Effector memory CD8-positive, alpha-beta T cell (primary cell): ENCODE measurements around the gene PRKCZ.

Experiments used
- ATAC-seq: fragments of 150-1000 bp; cut with Tn5 transposase; replicated peaks from 2 replicates; pipeline ENCODE4 v1.10.0; 2021; ENCODE audit warnings: mild to moderate bottlenecking, moderate library complexity
- DNase-seq, 3 experiments: peaks; one replicate each; pipeline ENCODE4 v3.0.0; 2021
- H3K27ac Mint-ChIP-seq, 2 donors: one replicate each; pipeline ENCODE4 v1.8.0; 2022; ENCODE audit warnings: mild to moderate bottlenecking in 2 of 2, mixed read lengths in 2 of 2, moderate library complexity in 2 of 2
- H3K27me3 Mint-ChIP-seq, 2 donors: one replicate each; pipeline ENCODE4 v1.8.0; 2022; ENCODE audit warnings: mixed read lengths in 2 of 2
- H3K36me3 Mint-ChIP-seq: one replicate; pipeline ENCODE4 v1.8.0; 2022; ENCODE audit warnings: mild to moderate bottlenecking, moderate library complexity, mixed read lengths; ENCODE audit not compliant: insufficient read depth
- H3K4me1 Mint-ChIP-seq, 2 donors: one replicate each; pipeline ENCODE4 v1.8.0; 2022; ENCODE audit warnings: low read depth in 2 of 2, mixed read lengths in 2 of 2
- H3K4me3 Mint-ChIP-seq, 2 donors: one replicate each; pipeline ENCODE4 v1.8.0; 2022; ENCODE audit warnings: mild to moderate bottlenecking in 2 of 2, mixed read lengths in 2 of 2, moderate library complexity in 2 of 2
- H3K9me3 Mint-ChIP-seq, 2 donors: one replicate each; pipeline ENCODE4 v1.8.0; 2022; ENCODE audit warnings: mixed read lengths in 2 of 2

PRKCZ gene

DNA sequence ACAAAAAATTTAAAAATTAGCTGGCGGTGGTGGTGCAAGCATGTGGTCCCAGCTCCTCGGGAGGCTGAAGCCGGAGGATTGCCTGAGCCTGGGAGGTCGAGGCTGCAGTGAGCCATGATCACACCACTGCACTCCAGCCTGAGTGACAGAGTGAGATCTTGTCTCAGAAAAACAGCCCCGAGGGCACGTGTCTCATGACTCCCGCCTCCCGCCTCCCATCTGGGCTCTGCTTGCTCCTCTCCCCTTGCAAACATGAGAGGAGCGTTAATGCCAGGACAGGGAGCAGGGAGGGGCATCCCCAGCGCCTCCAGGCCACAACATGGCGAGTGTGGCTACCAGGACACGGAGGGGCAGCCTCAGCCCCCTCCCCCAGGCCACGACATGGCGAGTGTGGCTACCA, 116.0 kb downstream of the PRKCZ start:
- Mint-ChIP-seq H3K27me3 (no peaks in the 10 kb centered on the region), H3K4me1 (peaks cover 0 to 5% of the 10 kb centered on the region in 2 donors), H3K9me3 (no peaks in the 10 kb centered on the region), H3K27ac (no peak overlapping the region), H3K36me3 (peaks cover 17% of the 10 kb centered on the region), H3K4me3 (no peak overlapping the region)
- ATAC-seq (no peak), DNase-seq (no peak)

DNA sequence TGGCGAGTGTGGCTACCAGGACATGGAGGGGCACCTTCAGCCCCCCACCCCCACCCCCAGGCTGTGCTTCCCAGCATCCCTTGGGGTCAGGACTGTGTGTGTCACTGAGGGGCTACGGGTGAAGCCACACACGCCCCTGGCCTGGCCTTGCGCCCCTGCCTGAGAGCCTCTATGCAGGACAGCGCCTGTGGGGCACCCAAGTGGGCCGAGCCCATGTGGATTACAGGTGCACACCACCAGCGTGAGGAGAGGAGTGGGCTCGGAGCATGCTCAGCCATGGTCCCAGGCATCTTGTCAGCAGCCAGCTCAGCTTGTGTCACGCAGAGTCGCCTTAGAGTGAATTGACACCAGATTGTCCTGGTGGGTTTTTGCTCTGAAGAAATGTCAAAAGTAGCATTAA, 116.5 kb downstream of the PRKCZ start:
- no peaks in the 10 kb centered on the region for H3K9me3 Mint-ChIP-seq
- no peak overlapping the region for H3K4me3 Mint-ChIP-seq
- H3K36me3 Mint-ChIP-seq, result peaks cover 17% of the 10 kb centered on the region
- DNase-seq (no peak), ATAC-seq (no peak)
- H3K4me1 Mint-ChIP-seq, result peaks cover 0 to 5% of the 10 kb centered on the region in 2 donors
- H3K27ac Mint-ChIP-seq, result no peak overlapping the region
- H3K27me3 Mint-ChIP-seq, result no peaks in the 10 kb centered on the region

GRCh38 chr1:2168090-2168489, 117.9 kb downstream of the PRKCZ start:
- Mint-ChIP-seq H3K27ac (no peak overlapping the region), H3K9me3 (no peaks in the 10 kb centered on the region), H3K4me1 (peaks cover 0 to 2% of the 10 kb centered on the region in 2 donors), H3K27me3 (no peaks in the 10 kb centered on the region), H3K4me3 (no peak overlapping the region), H3K36me3 (peaks cover 17% of the 10 kb centered on the region)
- ATAC-seq (no peak), DNase-seq (no peak)

GRCh38 chr1:2168535-2168934, 118.3 kb downstream of the PRKCZ start:
- H3K4me3 Mint-ChIP-seq, result no peak overlapping the region
- H3K9me3 Mint-ChIP-seq, result no peaks in the 10 kb centered on the region
- DNase-seq (no peak), ATAC-seq (no peak)
- H3K27me3 Mint-ChIP-seq, result no peaks in the 10 kb centered on the region
- H3K36me3 Mint-ChIP-seq, result peaks cover 22% of the 10 kb centered on the region
- peaks cover 0 to 3% of the 10 kb centered on the region in 2 donors for H3K4me1 Mint-ChIP-seq
- no peak overlapping the region for H3K27ac Mint-ChIP-seq

DNA sequence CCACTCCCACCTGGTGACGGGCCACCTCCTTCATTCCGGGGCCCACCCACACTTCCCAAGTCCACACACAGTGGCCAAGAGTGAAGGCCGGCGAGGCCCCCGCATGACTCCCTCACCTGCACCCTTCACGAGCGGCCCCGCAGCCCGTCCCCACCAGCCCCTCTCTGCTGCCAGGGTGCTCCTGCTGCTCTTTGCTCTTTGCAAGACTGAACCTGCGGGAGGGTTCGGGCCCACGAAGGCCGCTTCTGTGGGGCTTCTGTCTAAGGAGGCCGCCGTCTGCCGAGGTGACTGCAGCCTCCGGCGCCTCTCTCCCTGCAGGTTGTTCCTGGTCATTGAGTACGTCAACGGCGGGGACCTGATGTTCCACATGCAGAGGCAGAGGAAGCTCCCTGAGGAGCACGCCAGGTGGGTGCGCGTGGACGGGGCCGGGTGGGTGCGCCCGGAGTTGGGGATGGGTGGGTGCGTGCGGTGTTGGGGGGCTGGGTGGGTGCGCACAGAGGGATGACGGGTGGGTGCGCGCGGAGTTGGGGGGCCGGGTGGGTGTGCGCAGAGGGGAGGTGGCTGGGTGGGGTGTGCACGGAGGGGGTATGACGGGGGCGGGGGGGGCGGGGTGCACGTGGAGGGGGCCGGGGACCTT, 119.1 kb downstream of the PRKCZ start:
- H3K27me3 Mint-ChIP-seq, result no peaks in the 10 kb centered on the region
- no peak for ATAC-seq
- H3K36me3 Mint-ChIP-seq, result peaks cover 22% of the 10 kb centered on the region
- peaks cover 0 to 8% of the 10 kb centered on the region in 2 donors for H3K4me1 Mint-ChIP-seq
- no peak overlapping the region for H3K27ac Mint-ChIP-seq
- DNase-seq, result no peak
- H3K4me3 Mint-ChIP-seq, result no peak overlapping the region
- no peaks in the 10 kb centered on the region for H3K9me3 Mint-ChIP-seq

DNA sequence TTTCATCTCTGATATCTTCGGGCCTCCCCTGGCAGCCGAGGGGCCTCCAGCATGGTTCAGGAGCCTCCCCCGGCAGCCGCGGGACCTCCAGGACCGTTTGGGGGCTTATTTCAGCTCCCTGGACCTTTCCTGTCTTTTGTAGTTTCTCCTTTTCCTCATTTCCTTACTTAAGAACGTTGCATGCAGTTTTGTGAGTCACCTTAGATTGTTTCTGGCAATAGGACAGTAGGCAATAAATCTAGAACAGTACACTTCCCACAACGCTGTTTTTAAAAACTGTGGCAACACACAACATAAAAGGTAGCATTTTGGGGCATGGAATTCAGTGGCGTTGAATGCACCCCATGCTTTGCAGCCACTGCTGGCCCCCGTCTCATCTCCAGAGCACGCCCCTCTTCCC, 120.0 kb downstream of the PRKCZ start:
- Mint-ChIP-seq H3K27ac (no peak overlapping the region), H3K4me3 (no peak overlapping the region), H3K9me3 (no peaks in the 10 kb centered on the region), H3K4me1 (peaks cover 0 to 8% of the 10 kb centered on the region in 2 donors), H3K36me3 (peaks cover 22% of the 10 kb centered on the region), H3K27me3 (no peaks in the 10 kb centered on the region)
- ATAC-seq (no peak), DNase-seq (no peak)

DNA sequence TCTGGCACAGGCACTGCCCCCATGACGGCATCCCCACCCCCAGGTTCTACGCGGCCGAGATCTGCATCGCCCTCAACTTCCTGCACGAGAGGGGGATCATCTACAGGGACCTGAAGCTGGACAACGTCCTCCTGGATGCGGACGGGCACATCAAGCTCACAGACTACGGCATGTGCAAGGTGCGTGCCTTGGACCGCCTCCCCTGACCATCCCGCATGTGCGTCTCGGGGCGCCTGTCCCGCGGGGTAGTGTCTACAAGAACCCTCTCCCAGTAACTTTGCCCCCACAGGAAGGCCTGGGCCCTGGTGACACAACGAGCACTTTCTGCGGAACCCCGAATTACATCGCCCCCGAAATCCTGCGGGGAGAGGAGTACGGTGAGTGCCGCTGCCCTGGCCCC, 121.8 kb downstream of the PRKCZ start:
- Mint-ChIP-seq H3K27ac (peak overlapping the region in 1 of 2 donors; percentile 23), H3K4me1 (peaks cover 4 to 8% of the 10 kb centered on the region in 2 donors), H3K27me3 (no peaks in the 10 kb centered on the region), H3K36me3 (peaks cover 17% of the 10 kb centered on the region), H3K4me3 (no peak overlapping the region), H3K9me3 (no peaks in the 10 kb centered on the region)
- DNase-seq, result no peak
- ATAC-seq, result no peak

- H3K36me3 Mint-ChIP-seq, result peaks cover 20% of the 10 kb centered on the region
- H3K4me3 Mint-ChIP-seq, result no peak overlapping the region
- H3K27ac Mint-ChIP-seq, result peak overlapping the region; percentile 23 to 58
- DNase-seq (no peak), ATAC-seq (no peak)
- H3K9me3 Mint-ChIP-seq, result no peaks in the 10 kb centered on the region
- H3K27me3 Mint-ChIP-seq, result no peaks in the 10 kb centered on the region
- peaks cover 4 to 8% of the 10 kb centered on the region in 2 donors for H3K4me1 Mint-ChIP-seq
These were observed 122.4 kb downstream of the PRKCZ start for GRCh38 chr1:2172551-2173146.

GRCh38 chr1:2173546-2174347, 123.5 kb downstream of the PRKCZ start:
- no peak for ATAC-seq
- H3K36me3 Mint-ChIP-seq, result peaks cover 19% of the 10 kb centered on the region
- H3K4me3 Mint-ChIP-seq, result no peak overlapping the region
- H3K9me3 Mint-ChIP-seq, result no peaks in the 10 kb centered on the region
- H3K27ac Mint-ChIP-seq, result peak overlapping the region in 1 of 2 donors; percentile 41
- H3K4me1 Mint-ChIP-seq, result peaks cover 4 to 11% of the 10 kb centered on the region in 2 donors
- DNase-seq, result no peak
- H3K27me3 Mint-ChIP-seq, result no peaks in the 10 kb centered on the region

DNA sequence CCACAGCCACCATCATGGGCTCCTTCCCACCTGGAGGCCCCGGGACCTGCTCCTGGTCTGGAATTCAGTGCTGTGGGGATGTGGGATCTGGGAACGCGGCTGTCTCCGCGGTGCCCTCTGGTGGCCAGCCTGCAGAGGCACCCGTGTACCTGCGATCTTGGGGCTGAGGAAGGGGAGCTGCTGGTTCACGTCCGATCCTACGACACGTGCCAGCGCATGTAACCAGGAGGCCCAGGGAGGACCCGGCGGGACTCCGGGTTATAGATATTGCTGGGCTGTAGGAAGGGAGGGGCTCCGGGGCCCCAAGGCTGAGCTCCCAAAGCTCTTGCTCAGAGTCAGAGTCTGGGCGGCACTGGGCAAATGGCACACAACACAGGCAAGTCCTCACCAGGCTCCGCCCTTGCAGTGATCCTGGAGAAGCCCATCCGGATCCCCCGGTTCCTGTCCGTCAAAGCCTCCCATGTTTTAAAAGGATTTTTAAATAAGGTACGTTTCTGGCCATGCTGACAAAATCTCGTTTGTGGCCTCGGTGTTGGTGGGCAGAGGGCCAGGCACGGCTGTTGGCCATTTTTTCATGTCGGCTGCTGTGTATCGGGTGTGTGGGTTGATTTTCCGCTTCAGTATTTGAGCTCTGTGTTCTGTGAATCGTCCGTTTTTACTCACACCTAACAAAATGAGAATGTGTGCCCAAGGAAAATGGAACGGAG, 124.3 kb downstream of the PRKCZ start:
- DNase-seq, result no peak

GRCh38 chr1:2175055-2175414, 124.8 kb downstream of the PRKCZ start:
- H3K9me3 Mint-ChIP-seq, result no peaks in the 10 kb centered on the region
- H3K27ac Mint-ChIP-seq, result peak overlapping the region in 1 of 2 donors; percentile 85
- no peaks in the 10 kb centered on the region for H3K27me3 Mint-ChIP-seq
- peaks cover 16% of the 10 kb centered on the region for H3K36me3 Mint-ChIP-seq
- no peak for DNase-seq
- peaks cover 4 to 11% of the 10 kb centered on the region in 2 donors for H3K4me1 Mint-ChIP-seq
- H3K4me3 Mint-ChIP-seq, result no peak overlapping the region
- ATAC-seq, result no peak

More for the DNA sequence above, 124.3 kb downstream of the PRKCZ start:
- Mint-ChIP-seq H3K9me3 (no peaks in the 10 kb centered on the region), H3K27me3 (no peaks in the 10 kb centered on the region), H3K36me3 (peaks cover 19% of the 10 kb centered on the region), H3K27ac (peak overlapping the region; percentile 41 to 85), H3K4me1 (peaks cover 4 to 11% of the 10 kb centered on the region in 2 donors), H3K4me3 (no peak overlapping the region)
- peak; percentile 43 for ATAC-seq

DNA sequence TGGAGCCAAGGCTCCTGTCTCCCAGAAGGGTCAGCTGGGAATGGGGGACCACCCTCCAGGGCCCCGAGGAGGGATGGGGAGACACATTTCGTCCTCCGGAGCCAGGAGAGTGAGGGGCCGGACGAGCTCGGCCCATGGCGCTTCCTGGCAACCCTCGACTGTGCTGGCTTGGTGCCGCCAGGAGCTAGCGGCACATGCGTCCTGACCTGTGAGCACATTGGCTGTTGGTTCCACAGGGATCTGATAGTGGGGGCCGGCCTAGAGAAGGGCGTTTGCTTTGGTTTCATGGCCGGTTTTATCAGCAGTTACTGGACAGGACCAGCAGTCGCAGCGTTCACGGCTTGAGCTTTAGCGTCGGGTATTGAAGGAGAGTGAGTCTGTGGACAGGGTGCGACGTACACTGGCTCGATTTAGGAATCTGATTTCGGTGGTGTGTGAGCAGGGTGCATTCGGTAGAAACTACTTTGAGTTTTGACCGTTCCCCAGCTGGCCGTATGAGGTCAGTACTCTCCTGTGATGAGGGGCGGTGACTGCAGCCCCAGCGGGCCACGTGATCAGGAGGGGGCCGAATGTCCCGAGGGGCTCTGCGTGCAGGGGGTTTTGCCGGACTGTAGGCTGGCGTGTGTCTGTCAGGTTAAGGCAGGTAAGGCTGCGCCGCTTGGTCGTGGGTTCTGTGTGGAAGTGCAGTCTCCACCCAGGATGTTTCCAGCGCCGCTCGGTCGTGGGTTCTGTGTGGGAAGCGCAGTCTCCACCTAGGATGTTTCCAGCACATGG, 125.7 kb downstream of the PRKCZ start:
- no peak for DNase-seq
- H3K27me3 Mint-ChIP-seq, result no peaks in the 10 kb centered on the region
- no peak for ATAC-seq
- no peak overlapping the region for H3K27ac Mint-ChIP-seq
- peaks cover 16% of the 10 kb centered on the region for H3K36me3 Mint-ChIP-seq
- H3K4me1 Mint-ChIP-seq, result peaks cover 4 to 11% of the 10 kb centered on the region in 2 donors
- no peak overlapping the region for H3K4me3 Mint-ChIP-seq
- no peaks in the 10 kb centered on the region for H3K9me3 Mint-ChIP-seq

- ATAC-seq (no peak), DNase-seq (no peak)
- H3K4me1 Mint-ChIP-seq, result peaks cover 4 to 11% of the 10 kb centered on the region in 2 donors
- H3K4me3 Mint-ChIP-seq, result no peak overlapping the region
- H3K36me3 Mint-ChIP-seq, result peaks cover 16% of the 10 kb centered on the region
- H3K9me3 Mint-ChIP-seq, result no peaks in the 10 kb centered on the region
- H3K27me3 Mint-ChIP-seq, result no peaks in the 10 kb centered on the region
- H3K27ac Mint-ChIP-seq, result no peak overlapping the region
These were observed 126.4 kb downstream of the PRKCZ start for GRCh38 chr1:2176615-2177014.
